HEK293 (cell line): ENCODE measurements around the gene INCA1.

ENCODE experiments used
- FEZF1 ChIP-seq: fragments of 450-650 bp; formaldehyde crosslinking; IDR thresholded peaks from 2 replicates; pipeline ENCODE4 v1.5.1; 2016; ENCODE audit warnings: missing biosample characterization, missing genetic modification characterization
- KLF16 ChIP-seq: fragments of 450-650 bp; formaldehyde crosslinking; IDR thresholded peaks from 2 replicates; pipeline ENCODE4 v1.5.1; 2017; ENCODE audit warnings: missing biosample characterization, missing genetic modification characterization
- YY1 ChIP-seq: fragments of 450-650 bp; formaldehyde crosslinking; IDR thresholded peaks from 2 replicates; pipeline ENCODE4 v1.5.1; 2018; ENCODE audit warnings: missing biosample characterization, missing genetic modification characterization
- ZNF114 ChIP-seq: fragments of 450-650 bp; formaldehyde crosslinking; IDR thresholded peaks from 2 replicates; pipeline ENCODE4 v1.5.0; 2017; ENCODE audit warnings: missing biosample characterization, missing genetic modification characterization
- ZNF148 ChIP-seq: fragments of 450-650 bp; formaldehyde crosslinking; IDR thresholded peaks from 2 replicates; pipeline ENCODE4 v1.5.0; 2017; ENCODE audit warnings: missing biosample characterization, missing genetic modification characterization, borderline replicate concordance
- ZNF221 ChIP-seq: fragments of 450-650 bp; formaldehyde crosslinking; IDR thresholded peaks from 2 replicates; pipeline ENCODE4 v1.5.1; 2017; ENCODE audit warnings: missing biosample characterization, missing genetic modification characterization, borderline replicate concordance
- ZNF223 ChIP-seq: fragments of 450-650 bp; formaldehyde crosslinking; IDR thresholded peaks from 2 replicates; pipeline ENCODE4 v1.5.1; 2016; ENCODE audit warnings: missing biosample characterization, missing genetic modification characterization
- ZNF24 ChIP-seq: fragments of 450-650 bp; formaldehyde crosslinking; IDR thresholded peaks from 2 replicates; pipeline ENCODE4 v1.5.1; 2016; ENCODE audit warnings: missing biosample characterization, missing genetic modification characterization
- ZNF274 ChIP-seq, 2 experiments: fragments of 200-500 bp in 1 of 2; fragments of 450-650 bp in 1 of 2; sonication (Bioruptor generic) in 1 of 2; formaldehyde crosslinking in 1 of 2; IDR thresholded peaks; 2 replicates each; pipeline versions ENCODE4 v1.5.1 to v1.6.1; 2014 to 2016; ENCODE audit warnings: borderline replicate concordance in 1 of 2, inconsistent platforms in 1 of 2, low read length in 1 of 2, missing biosample characterization in 1 of 2, missing genetic modification characterization in 1 of 2
- ZNF580 ChIP-seq: fragments of 450-650 bp; formaldehyde crosslinking; IDR thresholded peaks from 2 replicates; pipeline ENCODE4 v1.5.1; 2016; ENCODE audit warnings: missing biosample characterization, missing genetic modification characterization
- ZNF707 ChIP-seq: fragments of 450-650 bp; formaldehyde crosslinking; IDR thresholded peaks from 2 replicates; pipeline ENCODE4 v1.5.1; 2016; ENCODE audit warnings: missing biosample characterization, missing genetic modification characterization
- TF ChIP-seq, protein P1 (sequence below): fragments of 450-650 bp; formaldehyde crosslinking; IDR thresholded peaks from 2 replicates; pipeline ENCODE4 v1.5.1; 2016; ENCODE audit warnings: missing biosample characterization, missing genetic modification characterization
- TF ChIP-seq, protein P2 (sequence below): fragments of 450-650 bp; formaldehyde crosslinking; IDR thresholded peaks from 2 replicates; pipeline ENCODE4 v1.5.1; 2016; ENCODE audit warnings: missing biosample characterization, missing genetic modification characterization
- TF ChIP-seq, protein P3 (sequence below): IDR thresholded peaks from 2 replicates; pipeline ENCODE4 v1.6.1; 2011; ENCODE audit warnings: mild to moderate bottlenecking, low read depth, low read length, borderline replicate concordance

- TF ChIP-seq, protein P1, sequence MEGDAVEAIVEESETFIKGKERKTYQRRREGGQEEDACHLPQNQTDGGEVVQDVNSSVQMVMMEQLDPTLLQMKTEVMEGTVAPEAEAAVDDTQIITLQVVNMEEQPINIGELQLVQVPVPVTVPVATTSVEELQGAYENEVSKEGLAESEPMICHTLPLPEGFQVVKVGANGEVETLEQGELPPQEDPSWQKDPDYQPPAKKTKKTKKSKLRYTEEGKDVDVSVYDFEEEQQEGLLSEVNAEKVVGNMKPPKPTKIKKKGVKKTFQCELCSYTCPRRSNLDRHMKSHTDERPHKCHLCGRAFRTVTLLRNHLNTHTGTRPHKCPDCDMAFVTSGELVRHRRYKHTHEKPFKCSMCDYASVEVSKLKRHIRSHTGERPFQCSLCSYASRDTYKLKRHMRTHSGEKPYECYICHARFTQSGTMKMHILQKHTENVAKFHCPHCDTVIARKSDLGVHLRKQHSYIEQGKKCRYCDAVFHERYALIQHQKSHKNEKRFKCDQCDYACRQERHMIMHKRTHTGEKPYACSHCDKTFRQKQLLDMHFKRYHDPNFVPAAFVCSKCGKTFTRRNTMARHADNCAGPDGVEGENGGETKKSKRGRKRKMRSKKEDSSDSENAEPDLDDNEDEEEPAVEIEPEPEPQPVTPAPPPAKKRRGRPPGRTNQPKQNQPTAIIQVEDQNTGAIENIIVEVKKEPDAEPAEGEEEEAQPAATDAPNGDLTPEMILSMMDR (tag by site-specific recombination) = 0 out of 2 replicates have a peak, but pooled peaks have one; percentile 22
- TF ChIP-seq ZNF24 (tag by site-specific recombination) (no peak), FEZF1 (tag by site-specific recombination) (no peak), ZNF223 (tag by site-specific recombination) (no peak), YY1 (tag by site-specific recombination) (peak; percentile 89), ZNF221 (no peak), KLF16 (tag by site-specific recombination) (peak; percentile 37), ZNF580 (tag by site-specific recombination) (peak; percentile 37; the same call in 1 of the 2 replicates), ZNF707 (no peak), ZNF148 (no peak), ZNF274 (IDR thresholded peaks at IDR 0.05; ENCODE audit: low read length) (no peak), ZNF274 (tag by site-specific recombination; IDR thresholded peaks at IDR 0.05; ENCODE audit: borderline replicate concordance) (no peak), ZNF114 (tag by site-specific recombination) (no peak)
- TF ChIP-seq, protein P2, sequence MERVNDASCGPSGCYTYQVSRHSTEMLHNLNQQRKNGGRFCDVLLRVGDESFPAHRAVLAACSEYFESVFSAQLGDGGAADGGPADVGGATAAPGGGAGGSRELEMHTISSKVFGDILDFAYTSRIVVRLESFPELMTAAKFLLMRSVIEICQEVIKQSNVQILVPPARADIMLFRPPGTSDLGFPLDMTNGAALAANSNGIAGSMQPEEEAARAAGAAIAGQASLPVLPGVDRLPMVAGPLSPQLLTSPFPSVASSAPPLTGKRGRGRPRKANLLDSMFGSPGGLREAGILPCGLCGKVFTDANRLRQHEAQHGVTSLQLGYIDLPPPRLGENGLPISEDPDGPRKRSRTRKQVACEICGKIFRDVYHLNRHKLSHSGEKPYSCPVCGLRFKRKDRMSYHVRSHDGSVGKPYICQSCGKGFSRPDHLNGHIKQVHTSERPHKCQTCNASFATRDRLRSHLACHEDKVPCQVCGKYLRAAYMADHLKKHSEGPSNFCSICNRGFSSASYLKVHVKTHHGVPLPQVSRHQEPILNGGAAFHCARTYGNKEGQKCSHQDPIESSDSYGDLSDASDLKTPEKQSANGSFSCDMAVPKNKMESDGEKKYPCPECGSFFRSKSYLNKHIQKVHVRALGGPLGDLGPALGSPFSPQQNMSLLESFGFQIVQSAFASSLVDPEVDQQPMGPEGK (tag by site-specific recombination) = peak; percentile 82
- TF ChIP-seq, protein P3, sequence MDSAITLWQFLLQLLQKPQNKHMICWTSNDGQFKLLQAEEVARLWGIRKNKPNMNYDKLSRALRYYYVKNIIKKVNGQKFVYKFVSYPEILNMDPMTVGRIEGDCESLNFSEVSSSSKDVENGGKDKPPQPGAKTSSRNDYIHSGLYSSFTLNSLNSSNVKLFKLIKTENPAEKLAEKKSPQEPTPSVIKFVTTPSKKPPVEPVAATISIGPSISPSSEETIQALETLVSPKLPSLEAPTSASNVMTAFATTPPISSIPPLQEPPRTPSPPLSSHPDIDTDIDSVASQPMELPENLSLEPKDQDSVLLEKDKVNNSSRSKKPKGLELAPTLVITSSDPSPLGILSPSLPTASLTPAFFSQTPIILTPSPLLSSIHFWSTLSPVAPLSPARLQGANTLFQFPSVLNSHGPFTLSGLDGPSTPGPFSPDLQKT = no peak
These were observed 49.0 kb downstream of the INCA1 start, which contains the start of gene PFN1 for GRCh38 chr17:4948166-4948930.
